ENCODE results near the gene C1QTNF5. TPM values are rescaled to one million over a fixed set of nuclear protein-coding genes. Genes with fewer than 3 reads are reported as not detected.
A peak's percentile ranks its signal among the peaks of the same experiment; 100 is the strongest.

C1QTNF5 gene
- total RNA-seq, 1 experiment from 2014 or later = 2.3 TPM

- DNase-seq (ENCODE audit: low read depth) = no peak
These were observed 32.6 kb upstream of the C1QTNF5 start for GRCh38 chr11:119373059-119373920.

- DNase-seq (ENCODE audit: low read depth) = no peak
These were observed 31.8 kb upstream of the C1QTNF5 start for GRCh38 chr11:119372260-119373058.

- peak; percentile 24 for DNase-seq (ENCODE audit: low read depth)
These were observed 31.1 kb upstream of the C1QTNF5 start for GRCh38 chr11:119371778-119372182.

- DNase-seq (ENCODE audit: low read depth) = no peak
These were observed 30.5 kb upstream of the C1QTNF5 start for GRCh38 chr11:119371067-119371601.

GRCh38 chr11:119370486-119371046, 29.9 kb upstream of the C1QTNF5 start:
- no peak for DNase-seq (ENCODE audit: low read depth)

GRCh38 chr11:119369132-119369925, 28.6 kb upstream of the C1QTNF5 start:
- peak; percentile 15 for DNase-seq (ENCODE audit: low read depth)

GRCh38 chr11:119368121-119369034, 27.7 kb upstream of the C1QTNF5 start:
- DNase-seq (ENCODE audit: low read depth) = peak; percentile 28

GRCh38 chr11:119367661-119368120, 27.0 kb upstream of the C1QTNF5 start:
- DNase-seq (ENCODE audit: low read depth) = no peak

- no peak for DNase-seq (ENCODE audit: low read depth)
These were observed 26.3 kb upstream of the C1QTNF5 start for GRCh38 chr11:119366690-119367620.

- DNase-seq (ENCODE audit: low read depth) = peak; percentile 20
These were observed 24.4 kb upstream of the C1QTNF5 start for GRCh38 chr11:119365071-119365591.

- DNase-seq (ENCODE audit: low read depth) = peak; percentile 43
These were observed 23.3 kb upstream of the C1QTNF5 start for GRCh38 chr11:119363851-119364590.

- no peak for DNase-seq (ENCODE audit: low read depth)
These were observed 22.6 kb upstream of the C1QTNF5 start for GRCh38 chr11:119363081-119363850.

GRCh38 chr11:119362741-119363080, 22.0 kb upstream of the C1QTNF5 start:
- no peak for DNase-seq (ENCODE audit: low read depth)

- no peak for DNase-seq (ENCODE audit: low read depth)
These were observed 21.4 kb upstream of the C1QTNF5 start for GRCh38 chr11:119361941-119362725.

GRCh38 chr11:119361056-119361787, 20.5 kb upstream of the C1QTNF5 start:
- peak; percentile 65 for DNase-seq (ENCODE audit: low read depth)
